ENCODE measurements around the gene IDH3A. TPM values are rescaled to one million over a fixed set of nuclear protein-coding genes. Genes with fewer than 3 reads are reported as not detected.

IDH3A gene
- total and polyA plus RNA-seq, 9 donors = 25.3 to 50.1 (median 35.5) TPM

GRCh38 chr15:78159395-78159794 is 10.2 kb downstream of the IDH3A start:
- Histone ChIP-seq H3K9me3 (replicated peaks; ENCODE audit: control insufficient read depth, low read depth, low read length) (no peaks in the 10 kb centered on the region), H3K4me3 (ENCODE audit: low read length) (no peak overlapping the region), H3K27me3 (ENCODE audit: control insufficient read depth, insufficient read depth, low read length) (no peaks in the 10 kb centered on the region), H3K36me3 (ENCODE audit: control insufficient read depth, insufficient read depth, low read length) (peaks cover 34% of the 10 kb centered on the region), H3K27ac (ENCODE audit: low read length) (no peak overlapping the region), H3K4me1 (ENCODE audit: control insufficient read depth, insufficient read depth, low read length) (no peaks in the 10 kb centered on the region)
- no CpG with 5 or more reads among the region's 3 CpGs for WGBS (ENCODE audit: insufficient coverage)
- no peak for DNase-seq

GRCh38 chr15:78162038-78162437 is 12.9 kb downstream of the IDH3A start:
- DNase-seq = no peak
- Histone ChIP-seq H3K4me1 (ENCODE audit: control insufficient read depth, insufficient read depth, low read length) (no peaks in the 10 kb centered on the region), H3K9me3 (replicated peaks; ENCODE audit: control insufficient read depth, low read depth, low read length) (no peaks in the 10 kb centered on the region), H3K4me3 (ENCODE audit: low read length) (no peak overlapping the region), H3K27ac (ENCODE audit: low read length) (no peak overlapping the region), H3K36me3 (ENCODE audit: control insufficient read depth, insufficient read depth, low read length) (peaks cover 53% of the 10 kb centered on the region), H3K27me3 (ENCODE audit: control insufficient read depth, insufficient read depth, low read length) (no peaks in the 10 kb centered on the region)
- WGBS (ENCODE audit: insufficient coverage) = 93% methylated on average over 13 of the region's 13 CpGs

GRCh38 chr15:78164010-78164409 is 14.8 kb downstream of the IDH3A start:
- DNase-seq = no peak
- Histone ChIP-seq H3K36me3 (ENCODE audit: control insufficient read depth, insufficient read depth, low read length) (peaks cover 64% of the 10 kb centered on the region), H3K4me3 (ENCODE audit: low read length) (no peak overlapping the region), H3K9me3 (replicated peaks; ENCODE audit: control insufficient read depth, low read depth, low read length) (no peaks in the 10 kb centered on the region), H3K4me1 (ENCODE audit: control insufficient read depth, insufficient read depth, low read length) (no peaks in the 10 kb centered on the region), H3K27me3 (ENCODE audit: control insufficient read depth, insufficient read depth, low read length) (no peaks in the 10 kb centered on the region), H3K27ac (ENCODE audit: low read length) (no peak overlapping the region)
- WGBS (ENCODE audit: insufficient coverage) = no CpG with 5 or more reads among the region's 2 CpGs

GRCh38 chr15:78167227-78167888 is 18.2 kb downstream of the IDH3A start:
- no peak overlapping the region for H3K27ac ChIP-seq (ENCODE audit: low read length)
- no peaks in the 10 kb centered on the region for H3K27me3 ChIP-seq (ENCODE audit: control insufficient read depth, insufficient read depth, low read length)
- DNase-seq = no peak
- peaks cover 2% of the 10 kb centered on the region for H3K4me1 ChIP-seq (ENCODE audit: control insufficient read depth, insufficient read depth, low read length)
- no peak overlapping the region for H3K4me3 ChIP-seq (ENCODE audit: low read length)
- H3K9me3 ChIP-seq (replicated peaks; ENCODE audit: control insufficient read depth, low read depth, low read length) = no peaks in the 10 kb centered on the region
- 93% methylated on average over 3 of the region's 10 CpGs for WGBS (ENCODE audit: insufficient coverage)
- H3K36me3 ChIP-seq (ENCODE audit: control insufficient read depth, insufficient read depth, low read length) = peaks cover 70% of the 10 kb centered on the region

- Histone ChIP-seq H3K36me3 (ENCODE audit: control insufficient read depth, insufficient read depth, low read length) (peaks cover 69% of the 10 kb centered on the region), H3K9me3 (replicated peaks; ENCODE audit: control insufficient read depth, low read depth, low read length) (no peaks in the 10 kb centered on the region), H3K27ac (ENCODE audit: low read length) (no peak overlapping the region), H3K27me3 (ENCODE audit: control insufficient read depth, insufficient read depth, low read length) (no peaks in the 10 kb centered on the region), H3K4me3 (ENCODE audit: low read length) (no peak overlapping the region), H3K4me1 (ENCODE audit: control insufficient read depth, insufficient read depth, low read length) (peaks cover 2% of the 10 kb centered on the region)
- no peak for DNase-seq
- WGBS (ENCODE audit: insufficient coverage) = no CpG with 5 or more reads among the region's 5 CpGs
Observed at GRCh38 chr15:78168608-78169007, 19.4 kb downstream of the IDH3A start.

DNA sequence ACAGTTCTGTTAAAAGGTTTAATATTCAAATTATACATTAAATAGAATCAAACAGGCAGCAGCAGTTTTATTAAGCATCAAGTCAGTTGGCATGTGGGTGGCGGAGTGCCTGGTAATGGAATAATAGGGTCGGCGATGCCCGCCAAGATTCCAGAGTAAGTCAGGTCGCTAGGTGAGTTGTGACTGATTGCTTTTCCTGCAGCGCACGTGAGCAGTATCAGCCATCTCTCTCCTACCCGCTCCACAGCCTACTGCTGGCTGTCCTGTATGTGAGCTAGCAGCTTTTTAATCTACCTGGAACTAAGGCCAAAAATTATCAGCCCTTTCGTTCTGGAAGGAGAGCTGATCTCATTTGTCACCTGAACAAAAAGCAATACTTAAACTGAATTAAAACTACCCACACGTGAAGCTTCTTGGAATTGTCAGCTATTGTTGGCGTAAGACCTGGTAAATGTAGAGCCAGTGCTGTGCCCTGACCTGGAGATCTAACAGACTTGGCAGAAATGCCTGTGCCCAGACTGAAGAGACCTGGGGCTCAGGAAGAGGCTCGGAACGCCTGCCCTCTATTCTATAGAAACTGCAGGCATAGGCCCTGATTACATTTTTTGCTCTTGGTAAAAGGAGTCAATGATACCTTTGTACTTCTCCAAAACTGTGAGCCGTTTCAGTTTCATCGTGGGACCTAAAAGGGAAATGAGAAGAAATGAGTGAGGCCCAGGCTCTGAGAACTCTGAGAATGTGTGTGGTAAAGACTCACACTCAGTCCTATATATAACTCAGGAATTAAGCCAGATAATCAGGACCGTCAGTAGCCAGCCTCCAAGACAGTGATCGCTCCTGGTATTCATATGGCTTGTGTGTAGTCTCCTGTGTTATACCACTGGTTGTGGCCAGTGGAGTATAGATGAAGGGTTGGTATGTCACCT is 21.9 kb downstream of the IDH3A start:
- 86% methylated on average over 4 of the region's 17 CpGs for WGBS (ENCODE audit: insufficient coverage)
- Histone ChIP-seq H3K36me3 (ENCODE audit: control insufficient read depth, insufficient read depth, low read length) (peaks cover 56% of the 10 kb centered on the region), H3K27me3 (ENCODE audit: control insufficient read depth, insufficient read depth, low read length) (no peaks in the 10 kb centered on the region), H3K4me3 (ENCODE audit: low read length) (no peak overlapping the region), H3K4me1 (ENCODE audit: control insufficient read depth, insufficient read depth, low read length) (peaks cover 2% of the 10 kb centered on the region), H3K9me3 (replicated peaks; ENCODE audit: control insufficient read depth, low read depth, low read length) (no peaks in the 10 kb centered on the region), H3K27ac (ENCODE audit: low read length) (no peak overlapping the region)
- peak; percentile 46 for DNase-seq

DNA sequence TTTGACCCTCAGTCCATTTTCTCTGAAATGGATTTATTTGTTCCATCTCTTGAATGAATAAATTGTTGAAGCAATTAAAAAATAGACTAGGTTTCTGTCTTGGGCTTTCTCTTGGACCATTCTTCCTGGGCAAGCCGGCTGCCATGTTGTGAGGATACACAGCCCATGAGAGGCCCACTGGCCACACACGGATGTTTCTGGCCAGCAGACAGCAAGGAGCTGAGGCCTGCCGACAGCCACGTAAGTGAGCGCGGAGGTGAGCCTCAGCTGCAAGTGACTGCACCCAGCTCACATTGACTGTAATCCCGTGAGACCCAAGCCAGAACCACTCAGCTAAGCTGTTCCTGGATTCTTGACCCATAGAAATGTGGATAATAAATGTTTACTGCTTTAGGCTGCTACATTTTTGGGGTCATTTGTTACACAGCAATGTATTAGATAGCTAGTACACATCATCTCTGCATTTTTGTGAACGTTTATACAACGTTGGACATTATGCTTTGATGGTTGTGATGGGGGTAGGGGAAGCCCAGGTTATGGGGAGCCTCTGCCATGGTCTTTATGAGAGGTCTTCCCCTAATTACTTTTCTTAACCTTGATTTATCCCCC is 22.8 kb downstream of the IDH3A start:
- peaks cover 2% of the 10 kb centered on the region for H3K4me1 ChIP-seq (ENCODE audit: control insufficient read depth, insufficient read depth, low read length)
- no peaks in the 10 kb centered on the region for H3K27me3 ChIP-seq (ENCODE audit: control insufficient read depth, insufficient read depth, low read length)
- no peak for DNase-seq
- 99% methylated on average over 6 of the region's 9 CpGs for WGBS (ENCODE audit: insufficient coverage)
- H3K4me3 ChIP-seq (ENCODE audit: low read length) = no peak overlapping the region
- H3K27ac ChIP-seq (ENCODE audit: low read length) = no peak overlapping the region
- peaks cover 48% of the 10 kb centered on the region for H3K36me3 ChIP-seq (ENCODE audit: control insufficient read depth, insufficient read depth, low read length)
- H3K9me3 ChIP-seq (replicated peaks; ENCODE audit: control insufficient read depth, low read depth, low read length) = no peaks in the 10 kb centered on the region

DNA sequence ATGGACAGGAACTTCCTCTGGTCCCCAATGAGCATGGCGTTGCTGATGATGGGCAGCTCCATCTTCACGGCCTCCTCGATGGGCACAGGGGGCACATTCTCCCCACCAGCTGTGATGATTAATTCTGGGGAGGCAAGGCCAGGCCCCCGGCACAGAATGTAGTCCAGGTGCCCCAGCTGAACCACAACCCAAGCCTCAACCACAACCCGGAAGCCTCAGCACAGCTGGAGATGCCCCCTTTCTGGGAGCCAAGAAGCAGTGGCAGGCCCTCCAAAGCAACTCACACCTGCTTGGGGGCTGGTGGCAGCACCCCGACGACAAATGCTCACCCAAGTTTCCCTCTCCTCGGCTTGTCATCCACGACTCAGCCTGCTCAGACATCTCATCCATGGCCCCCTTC is 25.2 kb downstream of the IDH3A start:
- Histone ChIP-seq H3K9me3 (replicated peaks; ENCODE audit: control insufficient read depth, low read depth, low read length) (no peaks in the 10 kb centered on the region), H3K4me3 (ENCODE audit: low read length) (no peak overlapping the region), H3K36me3 (ENCODE audit: control insufficient read depth, insufficient read depth, low read length) (peaks cover 33% of the 10 kb centered on the region), H3K27me3 (ENCODE audit: control insufficient read depth, insufficient read depth, low read length) (no peaks in the 10 kb centered on the region), H3K27ac (ENCODE audit: low read length) (no peak overlapping the region), H3K4me1 (ENCODE audit: control insufficient read depth, insufficient read depth, low read length) (peaks cover 15% of the 10 kb centered on the region)
- WGBS (ENCODE audit: insufficient coverage) = 74% methylated on average over 9 of the region's 9 CpGs
- no peak for DNase-seq

DNA sequence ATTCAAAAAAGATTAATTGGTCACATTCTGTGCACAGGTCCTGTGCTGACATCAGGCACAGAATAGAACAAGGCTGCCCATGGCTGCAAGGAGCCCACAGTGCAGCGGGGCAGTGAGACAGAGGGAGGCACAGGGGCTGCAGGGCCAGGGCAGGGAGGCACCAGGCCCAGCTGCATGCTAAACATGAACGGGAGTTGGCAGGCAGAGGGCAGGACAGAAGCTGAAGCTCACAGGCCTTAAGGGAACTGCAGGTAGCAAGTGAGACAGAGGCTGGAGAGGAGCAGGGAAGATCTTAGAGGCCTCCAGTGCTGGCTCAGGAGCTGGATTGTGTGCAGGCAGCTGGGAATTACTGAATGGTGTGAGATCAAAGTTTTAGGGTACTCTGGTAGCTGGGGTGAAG is 26.2 kb downstream of the IDH3A start:
- Histone ChIP-seq H3K27me3 (ENCODE audit: control insufficient read depth, insufficient read depth, low read length) (no peaks in the 10 kb centered on the region), H3K4me3 (ENCODE audit: low read length) (no peak overlapping the region), H3K36me3 (ENCODE audit: control insufficient read depth, insufficient read depth, low read length) (peaks cover 25% of the 10 kb centered on the region), H3K4me1 (ENCODE audit: control insufficient read depth, insufficient read depth, low read length) (peaks cover 15% of the 10 kb centered on the region), H3K9me3 (replicated peaks; ENCODE audit: control insufficient read depth, low read depth, low read length) (no peaks in the 10 kb centered on the region), H3K27ac (ENCODE audit: low read length) (no peak overlapping the region)
- DNase-seq = no peak
- 52% methylated on average over 2 of the region's 2 CpGs for WGBS (ENCODE audit: insufficient coverage)

DNA sequence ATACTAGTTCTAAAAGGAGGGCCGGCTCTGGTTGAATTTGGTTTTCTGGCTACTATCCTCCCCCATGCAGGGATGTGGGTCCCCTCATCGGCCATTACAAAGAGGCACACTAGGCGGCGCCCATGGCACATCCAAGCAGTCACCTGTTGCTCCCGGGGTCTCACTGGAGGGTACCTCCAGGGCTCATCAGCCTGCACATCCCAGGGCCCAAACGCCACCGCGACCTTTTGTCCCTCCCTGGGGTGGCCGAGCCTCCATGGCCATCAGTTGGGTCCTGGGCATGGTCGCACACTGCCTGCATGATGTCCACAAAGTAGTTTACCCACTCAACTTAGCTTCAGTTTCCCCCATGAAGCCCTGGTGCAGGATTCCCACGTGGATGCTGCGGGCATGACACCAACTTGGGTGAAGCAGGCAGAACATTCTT is 28.3 kb downstream of the IDH3A start:
- peaks cover 13% of the 10 kb centered on the region for H3K4me1 ChIP-seq (ENCODE audit: control insufficient read depth, insufficient read depth, low read length)
- no peak overlapping the region for H3K27ac ChIP-seq (ENCODE audit: low read length)
- H3K27me3 ChIP-seq (ENCODE audit: control insufficient read depth, insufficient read depth, low read length) = no peaks in the 10 kb centered on the region
- no peak overlapping the region for H3K4me3 ChIP-seq (ENCODE audit: low read length)
- 13% methylated on average over 9 of the region's 12 CpGs for WGBS (ENCODE audit: insufficient coverage)
- no peaks in the 10 kb centered on the region for H3K9me3 ChIP-seq (replicated peaks; ENCODE audit: control insufficient read depth, low read depth, low read length)
- peak; percentile 33 for DNase-seq
- peaks cover 4% of the 10 kb centered on the region for H3K36me3 ChIP-seq (ENCODE audit: control insufficient read depth, insufficient read depth, low read length)

Data from muscle of leg (tissue), 11 donors.